HCT116 (cell line): ENCODE data around the gene SLC25A17. TPM values are rescaled to one million over a fixed set of nuclear protein-coding genes. Genes with fewer than 3 reads are reported as not detected.
"Not testable (repeated sequence)": the region's sequence is repeated elsewhere in the genome, so short reads cannot be mapped to it uniquely, and the experiment has no call there.

Experiments
- ATAC-seq: fragments of 200-7000 bp; cut with Tn5 transposase; 2 replicates; pipeline ENCODE4 v1.9.1; 2020; ENCODE audit warnings: mild to moderate bottlenecking, moderate library complexity
- BruUV-seq: library from RNA; stranded (reverse); fragments of 400-500 nt; replicated peaks from 2 replicates; lab custom pipeline; 2021; lab: Mats Ljungman, UMichigan
- CTCF ChIA-PET: fragments of 300-600 bp; sonication (Branson Sonifier 250); formaldehyde crosslinking; loops from one replicate; lab custom pipeline; 2021; ENCODE audit warnings: antibody characterized with exemption; lab: Charles Lee
- POLR2A ChIA-PET: fragments of 300-600, 350-600 bp; sonication (Branson Sonifier 250); formaldehyde crosslinking; loops from one replicate; lab custom pipeline; 2021; ENCODE audit warnings: antibody characterized with exemption; lab: Charles Lee
- RAD21 ChIA-PET, 2 experiments: fragments of 300-600 bp; sonication (Branson Sonifier 250); formaldehyde crosslinking; loops; one replicate each; lab custom pipeline; 2023; ENCODE audit warnings: low total read pairs in 2 of 2; ENCODE audit not compliant: uncharacterized antibody in 2 of 2, unreplicated experiment in 2 of 2, low non-redundant PET in 1 of 2; lab: Charles Lee
- DNase-seq: peaks from one replicate; pipeline ENCODE4 v3.0.0-alpha.2; 2010; ENCODE audit warnings: low read depth, low spot score
- H2AFZ ChIP-seq: fragments of 200-600 bp; shearing (Covaris generic), sonication (generic); 2 replicates; pipeline ENCODE4 v1.6.1; 2017; ENCODE audit warnings: low read depth, mixed run types, mixed read lengths, antibody characterized with exemption, low read length; ENCODE audit not compliant: poor library complexity, severe bottlenecking
- H3K27ac ChIP-seq: 2 replicates; pipeline ENCODE4 v1.5.1; 2012; ENCODE audit warnings: low read depth, low read length
- H3K27me3 ChIP-seq: fragments of 200-600 bp; sonication (generic); 2 replicates; pipeline ENCODE4 v1.6.1; 2016; ENCODE audit warnings: mixed run types, low read length, mixed read lengths; ENCODE audit not compliant: insufficient read depth
- H3K36me3 ChIP-seq, 2 experiments: fragments of 200-500 bp in 1 of 2; fragments of 200-600 bp in 1 of 2; sonication (Bioruptor generic) in 1 of 2; sonication (generic) in 1 of 2; 2 replicates each; pipeline versions ENCODE4 v1.5.1 to v1.6.1; 2014 to 2016; ENCODE audit warnings: low read length in 2 of 2, inconsistent platforms in 1 of 2, mixed read lengths in 1 of 2, mixed run types in 1 of 2; ENCODE audit not compliant: insufficient read depth in 2 of 2, control insufficient read depth in 1 of 2
- H3K4me1 ChIP-seq, 2 experiments: fragments of 200-600 bp in 1 of 2; sonication (generic) in 1 of 2; 2 replicates each; pipeline versions ENCODE4 v1.5.1 to v1.6.1; 2012 to 2017; ENCODE audit warnings: low read length in 2 of 2, inconsistent platforms in 1 of 2, mild to moderate bottlenecking in 1 of 2, mixed read lengths in 1 of 2, mixed run types in 1 of 2, moderate library complexity in 1 of 2; ENCODE audit not compliant: insufficient read depth in 2 of 2, control insufficient read depth in 1 of 2
- H3K4me2 ChIP-seq: fragments of 200-600 bp; sonication (generic); 2 replicates; pipeline ENCODE4 v1.6.1; 2017; ENCODE audit warnings: mixed run types, low read length, mixed read lengths
- H3K4me3 ChIP-seq, 2 experiments: fragments of 200-600 bp in 1 of 2; sonication (generic) in 1 of 2; replicated peaks in 1 of 2; 2 replicates each; pipeline ENCODE4 v1.5.1; 2011 to 2016; ENCODE audit warnings: low read length in 2 of 2, control low read depth in 1 of 2, low read depth in 1 of 2, mild to moderate bottlenecking in 1 of 2, mixed read lengths in 1 of 2, mixed run types in 1 of 2
- H3K79me2 ChIP-seq: fragments of 200-600 bp; sonication (generic); 2 replicates; pipeline ENCODE4 v1.6.1; 2017; ENCODE audit warnings: mild to moderate bottlenecking, mixed run types, low read length, moderate library complexity, mixed read lengths; ENCODE audit not compliant: insufficient read depth
- H3K9ac ChIP-seq: fragments of 200-600 bp; sonication (generic); 2 replicates; pipeline ENCODE4 v1.6.1; 2016; ENCODE audit warnings: low read length, mixed read lengths
- H3K9me2 ChIP-seq: fragments of 200-600 bp; sonication (generic), shearing (Covaris generic); 2 replicates; pipeline ENCODE4 v1.6.1; 2017; ENCODE audit warnings: mixed run types, mild to moderate bottlenecking, moderate library complexity; ENCODE audit not compliant: insufficient read depth
- H3K9me3 ChIP-seq, 2 experiments: fragments of 200-500 bp in 1 of 2; fragments of 200-600 bp in 1 of 2; sonication (Bioruptor generic) in 1 of 2; sonication (generic) in 1 of 2; 2 replicates each; pipeline ENCODE4 v1.6.1; 2014 to 2017; ENCODE audit warnings: low read length in 2 of 2, mixed read lengths in 2 of 2, inconsistent platforms in 1 of 2, low read depth in 1 of 2, mild to moderate bottlenecking in 1 of 2, mixed run types in 1 of 2, moderate library complexity in 1 of 2; ENCODE audit not compliant: control insufficient read depth in 1 of 2, insufficient read depth in 1 of 2
- H4K20me1 ChIP-seq: fragments of 200-600 bp; sonication (generic), shearing (Covaris generic); 2 replicates; pipeline ENCODE4 v1.6.1; 2017; ENCODE audit warnings: mixed run types, mild to moderate bottlenecking, moderate library complexity; ENCODE audit not compliant: insufficient read depth
- CBX3 ChIP-seq: IDR thresholded peaks from 2 replicates; pipeline ENCODE4 v1.6.1; 2012; ENCODE audit warnings: low read depth
- EGR1 ChIP-seq: IDR thresholded peaks from 2 replicates; pipeline ENCODE4 v1.6.1; 2012; ENCODE audit warnings: low read depth
- ELF1 ChIP-seq: IDR thresholded peaks from 2 replicates; pipeline ENCODE4 v1.6.1; 2012; ENCODE audit warnings: low read depth, borderline replicate concordance
- FOSL1 ChIP-seq: IDR thresholded peaks from 2 replicates; pipeline ENCODE4 v1.6.1; 2012; ENCODE audit warnings: low read depth
- RAD21 ChIP-seq: IDR thresholded peaks from 2 replicates; pipeline ENCODE4 v1.6.1; 2012; ENCODE audit warnings: low read depth, mild to moderate bottlenecking
- SIN3A ChIP-seq: IDR thresholded peaks from 2 replicates; pipeline ENCODE4 v1.6.1; 2012; ENCODE audit warnings: low read depth
- SP1 ChIP-seq: IDR thresholded peaks from 2 replicates; pipeline ENCODE4 v1.6.1; 2012; ENCODE audit warnings: low read depth
- SRF ChIP-seq: IDR thresholded peaks from 2 replicates; pipeline ENCODE4 v1.6.1; 2012; ENCODE audit warnings: low read depth
- intact Hi-C: fragments of 100-400 bp; cut with micrococcal nuclease; formaldehyde crosslinking; loops from 2 replicates; pipeline ENCODE4 v1.10.0; 2022
- total RNA-seq: library from RNA; stranded (reverse); gene quantifications from one replicate; pipeline ENCODE4 v1.2.1, GENCODE V29; 2021; ENCODE audit not compliant: unreplicated experiment
- TF ChIP-seq, protein P1 (sequence below): IDR thresholded peaks from 2 replicates; pipeline ENCODE4 v1.6.1; 2012
- TF ChIP-seq, protein P2 (sequence below): IDR thresholded peaks from 2 replicates; pipeline ENCODE4 v1.6.1; 2012

The SLC25A17 gene
- total RNA-seq, 1 experiment from 2014 or later = 16.6 TPM

DNA sequence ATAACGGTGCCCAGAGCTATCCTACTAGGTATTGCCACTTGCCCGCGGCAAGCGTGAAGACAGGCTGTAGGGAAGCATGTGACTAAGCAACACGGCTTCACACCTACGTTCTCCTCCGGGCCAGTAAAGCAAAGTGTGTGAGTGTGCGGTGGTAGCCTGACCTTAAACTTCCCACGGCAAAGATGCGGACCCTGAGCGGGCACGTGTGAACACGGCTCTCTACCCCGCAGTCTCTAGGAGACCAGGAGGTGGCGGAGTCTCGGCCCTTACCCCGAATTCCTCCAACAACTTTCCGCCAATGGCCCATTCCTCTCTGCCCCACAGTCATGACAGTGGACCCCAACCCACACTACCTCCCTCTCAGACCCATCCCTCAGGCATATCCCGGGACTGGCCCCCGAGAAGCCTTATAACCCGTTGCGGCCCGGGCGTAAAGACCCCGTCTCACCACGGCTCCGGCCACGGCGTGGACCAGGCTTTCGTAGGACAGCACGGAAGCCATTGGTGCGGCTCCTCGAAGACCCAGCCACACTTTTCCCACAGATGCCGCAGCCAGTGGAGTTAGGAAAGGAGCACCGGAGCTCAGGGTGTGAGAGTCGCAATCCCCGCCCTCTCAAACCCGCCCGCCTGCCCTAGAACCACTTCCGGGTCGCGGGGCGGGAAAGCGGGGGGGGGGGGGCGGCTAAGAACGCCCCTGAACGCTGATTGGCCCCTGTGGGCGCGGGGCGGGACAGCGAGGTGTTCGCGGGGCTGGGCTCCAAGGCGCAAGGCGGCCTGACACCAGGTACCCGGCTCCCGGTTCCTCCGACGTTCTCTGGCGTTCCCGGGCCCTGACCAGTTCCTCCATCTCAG, at the start of gene SLC25A17 (continued):
- TF ChIP-seq SIN3A (no peak; the same call in 1 of the 2 replicates), SRF (no peak), ELF1 (peak; percentile 55), RAD21 (no peak), FOSL1 (no peak), EGR1 (no peak; the same call in 1 of the 2 replicates), CBX3 (no peak), SP1 (peak; percentile 68)
- TF ChIP-seq, protein P1, sequence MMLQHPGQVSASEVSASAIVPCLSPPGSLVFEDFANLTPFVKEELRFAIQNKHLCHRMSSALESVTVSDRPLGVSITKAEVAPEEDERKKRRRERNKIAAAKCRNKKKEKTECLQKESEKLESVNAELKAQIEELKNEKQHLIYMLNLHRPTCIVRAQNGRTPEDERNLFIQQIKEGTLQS = no peak
- TF ChIP-seq, protein P2, sequence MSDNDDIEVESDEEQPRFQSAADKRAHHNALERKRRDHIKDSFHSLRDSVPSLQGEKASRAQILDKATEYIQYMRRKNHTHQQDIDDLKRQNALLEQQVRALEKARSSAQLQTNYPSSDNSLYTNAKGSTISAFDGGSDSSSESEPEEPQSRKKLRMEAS = peak; percentile 86
- TF ChIP-seq, all 23 proteins: peak for 7

DNA sequence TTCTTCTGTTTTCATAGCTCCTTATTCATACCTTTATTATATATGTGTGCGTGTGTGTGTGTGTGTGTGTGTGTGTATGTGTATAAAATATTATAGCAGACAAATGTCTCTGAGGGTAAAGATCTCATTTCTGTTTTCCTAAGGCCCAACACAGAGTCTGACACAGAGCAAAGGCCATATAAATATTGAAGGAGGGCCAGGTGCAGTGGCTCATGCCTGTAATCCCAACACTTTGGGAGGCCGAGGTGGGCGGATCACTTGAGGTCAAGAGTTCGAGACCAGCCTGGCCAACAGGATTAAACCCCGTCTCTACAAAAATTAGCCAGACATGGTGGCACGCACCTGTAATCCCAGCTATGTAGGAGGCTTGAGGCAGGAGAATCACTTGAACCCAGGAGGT, 49.2 kb upstream of the SLC25A17 start:
- H3K9me3 ChIP-seq, H4K20me1 ChIP-seq, H3K4me2 ChIP-seq, H3K4me3 ChIP-seq, intact Hi-C loops, CTCF ChIA-PET, H3K4me1 ChIP-seq, H3K9ac ChIP-seq, H2AFZ ChIP-seq, RAD21 ChIA-PET, DNase-seq, H3K27ac ChIP-seq, H3K9me2 ChIP-seq, H3K27me3 ChIP-seq, ATAC-seq, BruUV-seq: not testable (repeated sequence)
- Histone ChIP-seq H3K79me2 (peaks cover 38% of the 10 kb centered on the region), H3K36me3 (peaks cover 16 to 17% of the 10 kb centered on the region in 2 experiments; a peak in 3 of 4 replicates)
- POLR2A ChIA-PET = interaction anchor here (2.0 kb wide), 1 partner anchor 12 kb away, joined by 9 read pairs; the partner anchor contains the start of genes ST13 and XPNPEP3
